ENCODE results near the gene FTO.

Gene FTO

DNA sequence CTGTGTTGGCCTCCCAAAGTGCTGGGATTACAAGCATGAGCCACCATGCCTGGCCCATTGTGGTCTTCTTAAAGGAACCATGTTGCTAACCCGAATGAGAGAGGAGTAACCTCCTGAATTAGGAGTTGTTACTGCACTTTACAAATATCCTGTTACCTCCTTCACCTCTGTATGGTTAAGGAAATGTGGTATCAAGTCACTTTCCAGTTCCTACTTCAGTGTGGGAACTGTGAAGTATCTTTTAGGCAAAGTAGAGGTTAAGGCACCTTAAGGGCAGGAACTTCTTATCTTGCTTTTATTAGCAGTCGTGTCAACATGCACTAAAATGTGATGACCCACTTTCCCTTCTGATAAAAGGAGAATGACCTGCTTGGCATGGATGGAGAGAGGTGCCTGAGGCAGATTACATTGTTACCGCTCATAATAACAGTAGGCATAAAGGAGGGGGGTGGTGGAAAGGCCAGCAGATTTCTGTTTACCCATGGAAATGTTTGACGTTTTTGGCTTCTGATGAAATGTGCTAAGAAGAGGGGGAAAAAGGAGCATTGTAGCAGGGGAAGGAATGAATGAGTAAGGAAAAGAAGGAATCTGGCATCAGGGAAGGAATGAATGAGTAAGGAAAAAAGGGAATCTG, 28.5 kb downstream of the FTO start:
- TF ChIP-seq CTCF (IDR thresholded peaks at IDR 0.05), result no peak

GRCh38 chr16:53734908-53735307, 31.0 kb downstream of the FTO start:
- Histone ChIP-seq H3K4me3 (ENCODE audit: low read depth, low read length) (no peak overlapping the region), H3K36me3 (ENCODE audit: control insufficient read depth, insufficient read depth, low read length) (no peaks in the 10 kb centered on the region), H3K9ac (no peak overlapping the region), H3K9me3 (ENCODE audit: control insufficient read depth, low read length) (no peaks in the 10 kb centered on the region), H3K79me2 (peaks cover 39% of the 10 kb centered on the region), H3K4me2 (ENCODE audit: low read length) (no peak overlapping the region), H2AFZ (no peak overlapping the region), H3K4me1 (peaks cover 4% of the 10 kb centered on the region), H3K27ac (no peak overlapping the region), H3K27me3 (ENCODE audit: control insufficient read depth, insufficient read depth, low read length) (no peaks in the 10 kb centered on the region)
- no peak for TF ChIP-seq CTCF (IDR thresholded peaks at IDR 0.05)

More for the DNA sequence above, 28.5 kb downstream of the FTO start:
- peaks cover 4% of the 10 kb centered on the region for H3K4me1 ChIP-seq
- peaks cover 50% of the 10 kb centered on the region for H3K79me2 ChIP-seq
- no peak overlapping the region for H3K9ac ChIP-seq
- H3K4me3 ChIP-seq (ENCODE audit: low read depth, low read length), result no peak overlapping the region
- H2AFZ ChIP-seq, result no peak overlapping the region
- H3K36me3 ChIP-seq (ENCODE audit: control insufficient read depth, insufficient read depth, low read length), result no peaks in the 10 kb centered on the region
- no peak overlapping the region for H3K4me2 ChIP-seq (ENCODE audit: low read length)
- H3K27ac ChIP-seq, result no peak overlapping the region
- no peaks in the 10 kb centered on the region for H3K9me3 ChIP-seq (ENCODE audit: control insufficient read depth, low read length)
- H3K27me3 ChIP-seq (ENCODE audit: control insufficient read depth, insufficient read depth, low read length), result no peaks in the 10 kb centered on the region

DNA sequence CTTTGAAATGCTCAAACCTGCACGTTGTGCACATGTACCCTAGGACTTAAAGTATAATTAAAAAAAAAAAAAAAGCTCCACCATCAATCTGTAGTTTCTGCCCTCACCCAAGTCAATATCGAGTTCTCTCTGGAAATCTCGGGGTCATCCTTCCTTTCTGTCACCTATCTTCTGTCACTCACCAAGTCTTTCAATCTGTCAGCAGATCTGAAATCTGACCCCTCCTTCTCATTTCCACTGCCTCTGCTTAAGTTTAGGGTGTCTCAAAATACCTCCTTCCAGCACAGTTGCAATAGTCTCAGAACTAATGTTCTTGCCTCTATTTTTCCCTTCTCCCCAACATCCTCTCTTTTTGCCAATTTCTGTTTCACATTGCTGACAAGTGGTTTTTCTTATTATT, 32.3 kb downstream of the FTO start:
- Histone ChIP-seq H3K4me1 (peaks cover 4% of the 10 kb centered on the region), H2AFZ (no peak overlapping the region), H3K4me3 (ENCODE audit: low read depth, low read length) (no peak overlapping the region), H3K9me3 (ENCODE audit: control insufficient read depth, low read length) (no peaks in the 10 kb centered on the region), H3K27ac (no peak overlapping the region), H3K79me2 (peaks cover 39% of the 10 kb centered on the region), H3K27me3 (ENCODE audit: control insufficient read depth, insufficient read depth, low read length) (no peaks in the 10 kb centered on the region), H3K36me3 (ENCODE audit: control insufficient read depth, insufficient read depth, low read length) (no peaks in the 10 kb centered on the region), H3K4me2 (ENCODE audit: low read length) (no peak overlapping the region), H3K9ac (no peak overlapping the region)
- TF ChIP-seq CTCF (IDR thresholded peaks at IDR 0.05), result no peak

DNA sequence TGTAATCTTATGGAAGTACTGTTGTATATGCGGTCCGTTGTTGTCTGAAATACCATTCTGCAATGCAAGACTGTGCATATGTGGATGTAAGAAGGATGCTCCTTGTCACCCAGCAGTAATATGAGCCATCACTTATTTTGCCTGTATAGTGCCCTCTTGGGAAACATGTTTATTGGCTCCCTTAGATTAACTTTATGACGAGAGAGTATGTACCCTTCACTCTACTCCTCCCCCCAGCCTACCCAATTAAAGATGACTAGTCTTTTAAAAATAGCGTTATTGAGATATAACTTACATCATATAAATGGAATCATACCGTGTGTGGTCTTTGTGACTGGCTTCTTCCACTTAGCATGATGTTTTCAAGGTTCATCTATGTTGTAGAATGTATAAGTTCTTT, 33.6 kb downstream of the FTO start:
- Histone ChIP-seq H3K4me1 (peaks cover 4% of the 10 kb centered on the region), H2AFZ (no peak overlapping the region), H3K4me2 (ENCODE audit: low read length) (no peak overlapping the region), H3K27ac (no peak overlapping the region), H3K9me3 (ENCODE audit: control insufficient read depth, low read length) (no peaks in the 10 kb centered on the region), H3K27me3 (ENCODE audit: control insufficient read depth, insufficient read depth, low read length) (no peaks in the 10 kb centered on the region), H3K4me3 (ENCODE audit: low read depth, low read length) (no peak overlapping the region), H3K36me3 (ENCODE audit: control insufficient read depth, insufficient read depth, low read length) (no peaks in the 10 kb centered on the region), H3K79me2 (peaks cover 38% of the 10 kb centered on the region), H3K9ac (no peak overlapping the region)
- no peak for TF ChIP-seq CTCF (IDR thresholded peaks at IDR 0.05)

DNA sequence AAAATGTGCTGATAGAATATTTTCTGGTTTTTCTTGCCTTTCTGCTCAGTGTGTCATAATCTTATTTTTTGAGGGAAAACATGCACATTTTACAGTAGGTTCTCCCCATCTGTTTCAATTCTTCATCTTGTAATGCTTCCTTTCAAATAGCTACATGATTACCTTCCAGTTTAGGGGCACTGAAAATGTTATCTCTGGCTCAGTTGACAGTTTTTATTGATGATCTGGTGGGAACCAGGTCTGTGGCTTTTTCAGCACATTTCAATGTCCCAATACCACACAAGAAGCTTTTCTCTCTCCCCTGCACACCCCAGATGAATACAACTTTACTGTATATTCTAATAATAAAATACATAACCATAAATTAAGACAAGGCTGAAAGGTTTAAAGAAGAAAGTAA, 36.5 kb downstream of the FTO start:
- Histone ChIP-seq H3K27me3 (ENCODE audit: control insufficient read depth, insufficient read depth, low read length) (no peaks in the 10 kb centered on the region), H3K27ac (no peak overlapping the region), H3K36me3 (ENCODE audit: control insufficient read depth, insufficient read depth, low read length) (no peaks in the 10 kb centered on the region), H3K4me1 (peaks cover 3% of the 10 kb centered on the region), H3K9ac (no peak overlapping the region), H3K9me3 (ENCODE audit: control insufficient read depth, low read length) (no peaks in the 10 kb centered on the region), H2AFZ (no peak overlapping the region), H3K79me2 (peaks cover 36% of the 10 kb centered on the region), H3K4me3 (ENCODE audit: low read depth, low read length) (no peak overlapping the region), H3K4me2 (ENCODE audit: low read length) (no peak overlapping the region)
- TF ChIP-seq CTCF (IDR thresholded peaks at IDR 0.05), result no peak

All from parathyroid adenoma (tissue), 2 donors.